HG03135 (cell line): ENCODE data around the gene SYNDIG1L.

ENCODE experiments used
- ATAC-seq: cut with Tn5 transposase; IDR thresholded peaks from one replicate; pipeline ENCODE4 v1.9.1; 2021; ENCODE audit warnings: mild to moderate bottlenecking, moderate library complexity; ENCODE audit not compliant: unreplicated experiment

SYNDIG1L gene

GRCh38 chr14:74364271-74364880 is 61.6 kb downstream of the SYNDIG1L start:
- ATAC-seq: no peak

- no peak for ATAC-seq
Observed at GRCh38 chr14:74362361-74362915, 63.6 kb downstream of the SYNDIG1L start.

DNA sequence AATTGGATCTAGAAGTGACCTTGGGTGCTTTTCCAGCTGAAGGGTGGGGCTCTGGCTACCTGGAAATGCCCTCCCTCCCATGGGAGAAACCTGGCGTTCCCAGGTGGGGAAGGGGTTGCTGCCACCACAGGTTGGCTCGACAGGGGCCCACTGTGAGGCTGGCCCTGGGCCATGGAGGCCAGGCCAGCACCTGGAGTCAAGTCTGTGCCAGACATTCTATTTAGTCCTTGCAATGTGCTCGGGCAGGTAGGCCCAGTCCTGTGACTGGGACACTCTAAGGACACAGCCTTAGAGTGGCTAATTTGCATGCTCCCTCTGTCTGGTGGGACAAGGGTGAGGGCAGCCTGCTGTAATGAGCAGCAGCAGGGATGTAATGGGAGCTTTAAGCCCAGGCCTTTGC is 65.8 kb downstream of the SYNDIG1L start:
- ATAC-seq: no peak

- no peak for ATAC-seq
Observed at GRCh38 chr14:74358176-74358829, 67.7 kb downstream of the SYNDIG1L start.

DNA sequence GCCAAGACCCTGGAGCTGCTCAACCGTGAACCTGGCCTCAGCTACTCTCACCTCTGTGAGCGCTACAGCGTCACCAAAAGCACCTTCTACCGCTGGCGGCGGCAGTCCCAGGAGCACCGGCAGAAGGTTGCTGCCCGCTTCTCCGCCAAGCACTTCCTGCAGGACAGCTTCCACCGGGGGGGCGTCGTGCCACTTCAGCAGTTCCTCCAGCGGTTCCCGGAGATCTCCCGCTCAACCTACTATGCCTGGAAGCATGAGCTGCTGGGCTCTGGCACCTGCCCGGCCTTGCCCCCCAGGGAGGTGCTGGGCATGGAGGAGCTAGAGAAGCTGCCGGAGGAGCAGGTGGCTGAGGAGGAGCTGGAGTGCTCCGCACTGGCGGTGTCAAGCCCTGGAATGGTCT is 68.4 kb downstream of the SYNDIG1L start:
- ATAC-seq: no peak

GRCh38 chr14:74356892-74357575 is 69.0 kb downstream of the SYNDIG1L start:
- no peak for ATAC-seq
